Parathyroid adenoma (tissue), 2 donors: ENCODE results near the gene ZXDB.
A peak's percentile ranks its signal among the peaks of the same experiment; 100 is the strongest.
"Not testable (repeated sequence)": the region's sequence is repeated elsewhere in the genome, so short reads cannot be mapped to it uniquely, and the experiment has no call there.

Experiments used
- H2AFZ ChIP-seq: fragments of 300-600 bp; sonication (generic); one replicate; pipeline ENCODE4 v1.7.0; 2017; ENCODE audit warnings: antibody characterized with exemption, mild to moderate bottlenecking
- H3K27ac ChIP-seq: fragments of 300-600 bp; sonication (generic); one replicate; pipeline ENCODE4 v1.7.0; 2017
- H3K27me3 ChIP-seq: fragments of 300-600 bp; sonication (generic); one replicate; pipeline ENCODE4 v1.7.0; 2017; ENCODE audit warnings: low read length; ENCODE audit not compliant: control insufficient read depth, insufficient read depth
- H3K36me3 ChIP-seq: fragments of 300-600 bp; sonication (generic); one replicate; pipeline ENCODE4 v1.7.0; 2017; ENCODE audit warnings: low read length; ENCODE audit not compliant: control insufficient read depth, insufficient read depth
- H3K4me1 ChIP-seq: fragments of 300-600 bp; sonication (generic); one replicate; pipeline ENCODE4 v1.7.0; 2017; ENCODE audit warnings: control low read depth
- H3K4me2 ChIP-seq: fragments of 300-600 bp; sonication (generic); one replicate; pipeline ENCODE4 v1.7.0; 2017; ENCODE audit warnings: low read length
- H3K4me3 ChIP-seq: fragments of 300-600 bp; sonication (generic); one replicate; pipeline ENCODE4 v1.7.0; 2017; ENCODE audit warnings: low read depth, low read length
- H3K79me2 ChIP-seq: fragments of 300-600 bp; sonication (generic); one replicate; pipeline ENCODE4 v1.7.0; 2017; ENCODE audit warnings: control low read depth
- H3K9ac ChIP-seq: fragments of 300-600 bp; sonication (generic); one replicate; pipeline ENCODE4 v1.7.0; 2017; ENCODE audit warnings: mild to moderate bottlenecking
- H3K9me3 ChIP-seq: fragments of 300-600 bp; sonication (generic); one replicate; pipeline ENCODE4 v1.7.0; 2017; ENCODE audit warnings: low read length; ENCODE audit not compliant: control insufficient read depth
- CTCF ChIP-seq: fragments of 300-600 bp; sonication (generic); IDR thresholded peaks from one replicate; pipeline ENCODE4 v1.7.0; 2017; ENCODE audit warnings: antibody characterized with exemption, mild to moderate bottlenecking
- donor health status: primary hyperparathyroidism.

The ZXDB gene

GRCh38 chrX:57586360-57586759 lies 5.5 kb upstream of the ZXDB start:
- no peak overlapping the region for H3K4me2 ChIP-seq
- H2AFZ ChIP-seq, result no peak overlapping the region

GRCh38 chrX:57587062-57587461 lies 4.7 kb upstream of the ZXDB start:
- Histone ChIP-seq H3K4me2 (no peak overlapping the region), H3K27ac (no peak overlapping the region), H3K36me3 (no peaks in the 10 kb centered on the region), H3K79me2 (no peaks in the 10 kb centered on the region), H3K27me3 (no peaks in the 10 kb centered on the region), H3K9ac (no peak overlapping the region), H2AFZ (no peak overlapping the region), H3K4me1 (no peaks in the 10 kb centered on the region), H3K9me3 (no peaks in the 10 kb centered on the region), H3K4me3 (no peak overlapping the region)
- TF ChIP-seq CTCF, result no peak

More at GRCh38 chrX:57586360-57586759, 5.5 kb upstream of the ZXDB start:
- Histone ChIP-seq H3K36me3 (no peaks in the 10 kb centered on the region), H3K9ac (no peak overlapping the region), H3K9me3 (no peaks in the 10 kb centered on the region), H3K79me2 (no peaks in the 10 kb centered on the region), H3K27me3 (no peaks in the 10 kb centered on the region), H3K4me3 (no peak overlapping the region), H3K4me1 (no peaks in the 10 kb centered on the region), H3K27ac (no peak overlapping the region)
- TF ChIP-seq CTCF, result no peak

- Histone ChIP-seq H3K27me3 (no peaks in the 10 kb centered on the region), H3K9ac (no peak overlapping the region), H3K4me3 (no peak overlapping the region), H2AFZ (no peak overlapping the region), H3K4me2 (no peak overlapping the region), H3K27ac (no peak overlapping the region), H3K4me1 (no peaks in the 10 kb centered on the region), H3K9me3 (no peaks in the 10 kb centered on the region), H3K79me2 (no peaks in the 10 kb centered on the region), H3K36me3 (no peaks in the 10 kb centered on the region)
- no peak for TF ChIP-seq CTCF
Measured at GRCh38 chrX:57587607-57588006, 4.2 kb upstream of the ZXDB start.

- Histone ChIP-seq H3K9ac (peak overlapping the region; percentile 87), H3K4me1 (peaks cover 11% of the 10 kb centered on the region), H3K4me2 (peak overlapping the region; percentile 49), H3K27ac (peak overlapping the region; percentile 95), H2AFZ (peak overlapping the region; percentile 84), H3K4me3 (peak overlapping the region; percentile 42)
- not testable (repeated sequence) for H3K36me3 ChIP-seq, H3K9me3 ChIP-seq, H3K79me2 ChIP-seq, H3K27me3 ChIP-seq
Measured at GRCh38 chrX:57592160-57592893, 516 bp downstream of the ZXDB start.

GRCh38 chrX:57592894-57593215 lies 1.0 kb downstream of the ZXDB start:
- H3K4me2 ChIP-seq, result peak overlapping the region; percentile 49
- peaks cover 11% of the 10 kb centered on the region for H3K4me1 ChIP-seq
- not testable (repeated sequence) for H3K9me3 ChIP-seq, H3K79me2 ChIP-seq, H3K9ac ChIP-seq, H3K36me3 ChIP-seq, H3K27me3 ChIP-seq
- peak overlapping the region; percentile 84 for H2AFZ ChIP-seq
- peak overlapping the region; percentile 95 for H3K27ac ChIP-seq
- TF ChIP-seq CTCF, result peak; percentile 11
- peak overlapping the region; percentile 42 for H3K4me3 ChIP-seq
